HG03469 (cell line): Measurements from ENCODE around the gene TRIL.

Source experiments
- ATAC-seq: cut with Tn5 transposase; IDR thresholded peaks from one replicate; pipeline ENCODE4 v1.9.1; 2021; ENCODE audit warnings: mild to moderate bottlenecking, moderate library complexity, moderate number of reproducible peaks; ENCODE audit not compliant: unreplicated experiment

TRIL gene

DNA sequence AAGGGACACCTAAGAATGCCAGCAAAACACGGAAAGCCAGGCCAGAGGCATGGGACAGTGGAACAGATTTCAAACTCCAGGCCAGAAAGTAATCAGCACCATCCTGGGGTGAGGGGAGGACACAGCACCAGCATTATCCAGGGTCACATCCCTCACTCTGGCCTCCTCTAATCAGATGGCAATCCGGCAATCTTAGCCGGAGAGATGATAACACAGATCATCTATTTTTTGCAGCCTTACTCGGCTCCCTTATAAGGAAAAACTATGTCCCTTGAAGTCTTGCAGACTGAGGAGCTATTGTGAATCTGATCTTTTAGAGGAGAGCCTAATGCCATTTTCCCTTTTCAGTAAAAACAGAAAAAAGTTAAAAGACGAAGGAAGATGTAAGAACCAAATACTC lies 16.5 kb downstream of the TRIL start:
- no peak for ATAC-seq

DNA sequence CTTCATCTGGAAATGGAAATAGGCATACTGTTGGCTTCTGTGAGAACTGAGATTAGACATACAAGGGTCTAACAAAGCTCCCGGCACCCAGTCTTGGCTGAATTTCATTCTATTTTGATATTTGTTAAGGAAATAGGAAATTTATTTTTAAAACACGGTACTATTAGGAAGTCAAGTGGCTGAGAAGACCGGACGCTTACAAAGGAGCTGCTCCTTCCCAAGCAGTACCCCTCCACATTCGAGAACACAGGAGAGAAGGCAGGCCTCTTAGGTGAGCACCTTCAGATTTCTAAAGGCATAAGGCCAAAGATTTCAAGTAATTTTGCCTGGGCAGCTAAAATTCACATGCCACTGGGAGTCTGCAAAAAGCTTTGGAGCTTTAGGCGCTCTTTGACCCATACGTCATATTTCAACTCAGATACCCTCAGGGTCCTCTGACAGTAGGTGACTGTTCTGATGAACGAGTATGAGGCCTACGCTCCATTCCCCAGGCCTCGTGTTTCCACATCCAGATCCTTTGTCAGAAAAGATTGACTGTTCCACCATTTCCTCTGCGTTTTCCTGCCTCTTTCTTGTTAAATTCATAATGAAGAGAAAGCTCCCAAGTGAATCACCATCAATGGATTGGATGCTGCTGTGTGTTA lies 17.3 kb downstream of the TRIL start:
- no peak for ATAC-seq

DNA sequence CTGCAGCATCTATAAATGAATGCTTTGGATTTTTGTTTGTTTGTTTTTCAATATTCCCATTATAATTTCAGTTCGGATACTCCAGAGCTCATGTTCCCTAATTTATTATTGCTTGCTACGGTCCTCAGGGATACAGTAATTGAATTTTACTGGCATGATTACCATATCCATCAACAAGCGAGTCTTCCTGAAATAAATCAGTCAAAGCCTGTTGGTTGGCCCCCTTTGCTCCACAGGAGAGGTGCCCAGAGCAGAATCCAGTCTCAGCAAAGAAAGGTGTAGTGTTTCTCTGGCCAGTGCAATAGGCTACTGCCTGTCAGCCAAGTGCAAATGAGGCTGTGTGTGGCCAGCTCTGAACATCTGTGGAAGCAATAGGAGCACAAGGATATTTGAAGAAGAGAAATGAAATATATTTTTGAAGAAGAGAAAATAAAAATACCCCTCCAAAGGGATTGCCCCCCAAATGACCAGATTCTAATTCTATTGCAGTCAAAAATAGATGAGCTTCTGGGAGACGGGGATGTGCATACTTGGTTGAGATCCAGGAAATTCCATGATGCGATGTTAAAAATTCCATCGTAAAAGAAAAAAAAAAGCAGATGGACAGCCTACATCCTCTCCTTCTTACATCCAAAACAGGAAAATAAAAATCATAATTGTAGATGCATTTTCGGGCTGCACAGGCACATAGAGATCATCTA lies 18.1 kb downstream of the TRIL start:
- no peak for ATAC-seq

DNA sequence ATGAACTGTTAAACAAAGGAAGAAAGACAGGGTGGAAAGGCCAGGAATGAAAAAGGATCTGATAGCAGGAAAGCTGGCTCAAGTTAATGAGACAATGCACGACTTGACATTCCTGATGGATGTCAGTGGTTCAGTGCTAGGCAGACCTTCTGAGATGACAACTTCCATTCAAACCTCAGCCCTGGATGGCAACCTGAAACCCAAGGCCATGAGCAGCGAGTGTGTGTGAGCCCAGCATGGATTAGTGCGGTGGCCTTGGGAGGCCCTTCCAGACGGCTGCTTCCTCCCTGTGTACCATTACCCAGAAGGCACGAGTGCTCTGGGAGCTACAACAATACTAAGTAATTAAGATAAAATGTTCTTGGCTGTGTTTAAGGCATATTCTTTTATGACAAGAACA lies 18.8 kb downstream of the TRIL start:
- no peak for ATAC-seq

DNA sequence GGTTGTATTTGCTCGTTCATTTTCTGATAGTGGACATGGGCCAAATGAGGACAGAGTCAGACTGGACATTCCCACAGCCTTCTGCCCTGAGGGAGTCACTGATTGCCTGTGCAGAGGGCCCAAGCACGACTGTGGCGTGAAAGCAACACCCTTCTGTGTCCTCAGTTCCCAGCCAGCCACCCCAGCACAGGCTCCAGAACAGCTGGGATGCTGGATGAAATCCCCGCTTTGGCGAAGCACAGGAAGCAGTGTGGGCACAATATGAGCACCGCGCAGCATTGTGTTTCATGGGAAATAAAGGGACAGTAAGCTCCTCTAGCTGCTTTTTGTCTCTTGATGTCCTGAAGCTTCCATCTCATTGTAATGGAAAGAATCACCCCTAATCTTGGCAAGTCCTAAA lies 20.5 kb downstream of the TRIL start:
- ATAC-seq, result no peak

DNA sequence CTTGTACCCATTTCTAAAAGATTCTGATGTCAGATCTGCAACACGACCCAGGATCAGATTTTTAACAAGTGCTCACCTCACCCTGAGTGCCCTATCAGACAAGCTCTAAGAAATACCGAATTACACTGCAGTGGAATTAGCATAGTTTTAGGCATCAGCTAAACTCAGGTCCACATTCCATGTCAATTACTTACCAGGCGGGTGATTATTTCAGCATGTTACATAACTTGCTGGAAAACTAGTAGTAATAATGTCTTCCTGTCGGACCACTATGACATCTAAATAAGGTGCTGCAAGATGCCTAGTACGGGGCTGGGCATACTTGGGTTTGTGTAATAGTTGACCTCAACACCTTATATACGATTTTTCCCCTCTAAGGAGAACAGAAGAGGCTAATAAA lies 21.0 kb downstream of the TRIL start:
- ATAC-seq, result no peak

DNA sequence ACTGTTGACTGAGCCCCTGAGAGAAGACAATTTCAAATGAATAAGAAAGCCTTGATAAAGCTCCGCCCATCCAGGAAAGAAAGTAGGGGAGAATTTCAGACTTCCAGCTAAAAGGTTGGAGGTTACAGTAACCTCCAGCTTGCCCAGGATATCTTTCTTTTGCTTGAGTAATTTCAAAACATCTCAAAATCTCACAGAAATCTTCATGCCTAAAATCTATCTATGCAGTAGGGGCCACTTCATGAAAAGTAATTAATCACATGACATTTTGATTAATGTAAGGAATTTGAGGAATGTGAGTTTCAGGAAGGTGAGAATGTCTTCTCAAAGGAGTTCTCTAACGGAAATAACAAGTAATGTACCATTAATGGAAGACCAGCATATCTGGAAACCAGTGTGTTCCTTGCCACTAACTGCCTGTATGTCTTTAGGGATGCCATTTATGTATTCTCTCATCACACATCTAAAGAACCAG lies 24.2 kb downstream of the TRIL start:
- ATAC-seq, result no peak

DNA sequence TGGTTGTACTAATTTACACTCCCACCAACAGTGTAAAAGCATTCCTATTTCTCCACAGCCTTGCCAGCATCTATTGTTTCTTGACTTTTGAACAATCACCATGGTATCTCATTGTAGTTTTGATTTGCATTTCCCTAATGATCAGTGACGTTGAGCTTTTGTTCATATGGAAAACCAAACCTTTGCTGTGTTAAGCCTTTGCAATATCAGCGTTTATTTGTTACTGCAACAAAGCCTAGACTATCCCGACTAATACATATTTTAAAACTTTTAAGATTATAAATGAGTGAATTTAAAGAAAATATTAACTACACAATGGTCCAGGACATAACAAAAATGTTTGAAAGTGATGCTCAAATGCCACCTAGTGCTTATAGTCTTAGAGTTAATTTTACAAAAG lies 26.6 kb downstream of the TRIL start:
- ATAC-seq, result no peak

DNA sequence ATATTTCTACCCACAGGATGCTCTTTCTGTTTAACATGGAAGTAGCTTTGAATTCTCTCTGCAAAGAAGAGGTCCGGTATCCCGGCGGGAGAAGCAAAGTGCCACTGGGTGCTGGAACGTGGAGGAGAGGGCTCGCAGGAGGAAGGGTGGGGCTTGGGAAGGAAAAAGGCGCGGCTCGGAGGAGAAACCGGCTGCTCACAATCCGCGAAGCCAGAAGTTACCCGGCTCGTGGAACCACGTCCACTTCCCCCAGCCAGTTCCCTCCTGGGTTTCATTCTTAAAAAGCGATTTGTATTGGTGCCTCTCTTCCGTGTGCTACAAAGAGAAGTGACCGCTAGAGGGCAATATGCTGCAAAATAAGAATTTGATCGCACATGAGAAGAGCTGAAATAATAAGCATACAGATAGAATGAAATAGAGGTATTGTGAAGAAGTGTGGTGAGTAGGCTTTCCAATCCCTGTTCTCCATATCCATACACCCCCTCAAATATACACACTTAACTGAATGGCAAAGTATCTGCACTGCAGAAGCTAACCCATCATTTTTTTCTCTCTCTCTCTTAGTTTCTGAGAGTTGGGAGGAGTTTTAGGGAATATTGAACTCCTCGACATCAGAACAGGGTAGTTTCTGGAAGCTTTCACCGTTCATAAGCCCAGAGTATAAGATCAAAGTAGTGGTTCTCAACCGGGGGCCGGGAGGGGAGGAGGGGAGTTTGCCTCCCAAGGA lies 31.1 kb downstream of the TRIL start:
- ATAC-seq, result peak; percentile 87

DNA sequence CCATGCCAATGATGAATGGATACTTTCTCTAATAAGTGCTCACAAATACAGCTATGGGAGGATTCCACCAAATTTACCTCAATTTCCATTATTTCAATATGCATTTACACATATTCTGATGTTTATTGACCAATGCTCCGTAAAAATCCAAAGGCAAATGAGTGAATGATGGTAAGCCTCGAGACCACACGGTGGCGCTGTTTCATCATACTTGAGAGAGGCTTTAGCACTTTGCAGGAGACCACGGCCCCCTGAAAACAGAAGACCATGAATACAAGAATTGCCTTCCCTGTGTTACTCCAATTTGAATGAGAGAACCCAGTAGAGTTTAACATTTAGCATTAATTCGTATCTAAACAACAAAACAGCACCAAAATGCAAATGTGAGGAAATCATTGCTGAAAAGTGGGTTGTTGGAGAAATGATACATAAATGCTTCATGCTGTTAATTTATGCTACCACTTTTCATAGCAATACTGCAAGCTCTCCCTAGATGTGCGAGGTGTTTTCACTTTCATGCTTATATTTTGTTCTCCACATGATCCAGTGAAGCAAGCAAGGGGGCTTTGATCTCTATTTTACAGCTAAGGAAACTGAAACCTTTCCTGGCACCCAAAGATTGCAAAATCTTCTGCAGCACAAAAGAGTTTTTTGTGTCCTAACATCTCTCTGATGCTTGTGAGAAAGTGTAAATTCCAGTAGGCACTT lies 35.4 kb downstream of the TRIL start:
- no peak for ATAC-seq

DNA sequence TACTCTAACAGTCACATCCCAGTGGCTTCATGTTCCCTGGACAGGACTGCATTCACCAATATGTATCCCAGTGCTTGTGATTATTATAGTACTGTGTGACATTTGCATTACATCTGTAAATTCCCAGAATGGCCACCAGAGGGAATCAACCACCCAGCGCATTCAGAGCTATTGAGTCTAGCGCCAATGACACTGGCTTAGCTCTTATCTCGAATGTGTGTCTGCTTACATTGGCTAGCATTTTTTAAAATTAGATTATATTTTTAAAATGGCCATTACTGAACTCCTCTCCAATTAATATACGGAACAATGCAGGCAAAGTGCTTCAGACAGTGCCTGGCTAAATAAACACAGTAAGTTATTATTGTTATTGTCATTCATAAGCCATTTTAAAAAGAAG lies 36.3 kb downstream of the TRIL start:
- no peak for ATAC-seq

DNA sequence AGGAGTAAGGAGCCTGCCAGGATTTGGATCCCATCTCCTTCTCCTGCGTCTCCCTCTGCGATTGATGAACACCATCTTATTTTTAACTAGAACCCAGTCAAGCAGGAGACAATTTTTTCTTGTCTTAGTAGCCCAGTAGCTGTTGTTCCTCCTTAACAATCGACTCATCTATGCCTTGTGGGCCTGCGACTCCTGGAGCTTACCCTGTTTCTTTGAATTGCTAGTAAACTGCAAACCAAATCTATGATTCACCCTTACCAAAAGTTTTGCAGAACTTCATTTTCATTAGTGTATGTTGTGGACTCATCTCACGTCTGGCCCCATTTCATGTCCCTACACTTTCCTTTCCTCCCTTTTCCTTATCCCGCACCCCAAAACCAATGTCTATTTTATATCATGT lies 37.7 kb downstream of the TRIL start:
- no peak for ATAC-seq

DNA sequence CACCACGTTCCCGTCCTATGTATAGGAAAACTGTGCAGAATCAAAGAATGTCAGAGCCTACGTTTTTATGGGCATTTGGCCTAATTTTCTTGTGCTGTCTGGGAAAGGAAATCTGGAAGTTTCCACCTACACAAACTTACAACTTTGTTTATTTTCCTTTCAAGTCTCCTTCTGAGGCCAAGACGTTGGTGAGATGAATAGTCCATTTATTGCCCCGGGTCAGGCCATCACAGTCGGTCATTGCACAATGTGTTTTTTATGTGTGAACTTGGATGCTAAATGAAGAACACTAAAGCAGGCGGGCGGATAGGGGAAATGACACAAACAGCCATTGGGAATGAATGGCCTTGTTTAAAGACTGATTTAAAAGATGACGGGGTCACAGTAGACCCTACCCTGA lies 38.6 kb downstream of the TRIL start:
- no peak for ATAC-seq

DNA sequence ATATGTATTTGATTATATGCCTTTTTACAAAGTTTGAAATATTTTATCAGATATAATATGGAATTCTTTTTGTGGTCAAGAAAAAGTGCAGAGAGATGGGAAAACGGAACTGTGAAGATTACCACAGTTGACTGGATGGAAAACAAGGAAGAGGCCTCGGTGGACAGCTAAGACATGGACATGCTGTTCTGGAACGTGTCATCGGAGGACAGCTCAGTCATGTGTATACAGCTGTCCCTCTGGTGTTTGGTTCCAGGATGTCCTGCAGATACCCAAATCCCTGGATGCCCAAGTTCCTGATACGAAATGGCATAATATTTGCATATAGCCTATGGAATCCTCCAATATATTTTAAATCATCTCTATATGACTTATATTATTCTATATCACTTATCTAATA lies 49.4 kb downstream of the TRIL start:
- ATAC-seq, result no peak

DNA sequence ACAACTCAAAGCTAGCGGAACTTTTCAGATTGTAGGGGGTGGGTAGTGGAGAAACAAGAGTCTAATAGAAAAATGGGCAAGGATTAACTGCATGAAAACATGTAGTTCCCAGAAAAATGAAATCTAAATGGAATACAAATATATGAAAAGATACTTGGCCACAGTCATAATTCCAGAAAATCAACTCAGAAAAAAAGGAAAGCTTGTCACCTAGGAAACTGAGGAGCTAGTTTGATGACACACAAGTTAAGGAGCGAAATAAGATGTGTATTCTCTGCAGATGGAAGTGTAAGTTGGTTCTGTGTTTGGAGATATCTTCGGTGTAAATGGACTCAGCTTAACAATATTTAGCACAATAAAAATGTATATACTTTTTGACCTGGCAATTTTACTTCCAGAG lies 52.7 kb downstream of the TRIL start:
- no peak for ATAC-seq

DNA sequence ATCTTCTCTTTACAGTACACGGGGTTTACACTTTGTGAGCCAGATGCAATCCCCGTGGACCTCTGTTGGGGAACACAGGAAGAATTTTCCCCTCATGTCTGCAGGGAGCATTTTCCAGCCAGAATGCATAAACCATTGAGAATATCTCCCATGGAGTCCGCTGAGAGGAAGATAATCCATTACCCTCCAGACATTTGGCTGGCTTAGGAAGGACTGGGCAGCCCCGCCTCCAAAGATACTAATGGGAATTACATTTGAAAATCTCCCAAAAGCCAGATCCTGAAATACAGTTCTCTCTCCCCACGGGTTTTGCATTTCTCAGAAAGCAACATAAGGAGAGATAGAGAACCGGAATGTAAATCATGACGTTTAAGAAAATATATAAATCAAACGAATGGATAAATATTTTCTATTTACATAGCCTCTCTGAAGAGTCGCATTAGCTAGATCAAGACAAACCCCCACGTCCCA lies 53.5 kb downstream of the TRIL start:
- ATAC-seq, result no peak

DNA sequence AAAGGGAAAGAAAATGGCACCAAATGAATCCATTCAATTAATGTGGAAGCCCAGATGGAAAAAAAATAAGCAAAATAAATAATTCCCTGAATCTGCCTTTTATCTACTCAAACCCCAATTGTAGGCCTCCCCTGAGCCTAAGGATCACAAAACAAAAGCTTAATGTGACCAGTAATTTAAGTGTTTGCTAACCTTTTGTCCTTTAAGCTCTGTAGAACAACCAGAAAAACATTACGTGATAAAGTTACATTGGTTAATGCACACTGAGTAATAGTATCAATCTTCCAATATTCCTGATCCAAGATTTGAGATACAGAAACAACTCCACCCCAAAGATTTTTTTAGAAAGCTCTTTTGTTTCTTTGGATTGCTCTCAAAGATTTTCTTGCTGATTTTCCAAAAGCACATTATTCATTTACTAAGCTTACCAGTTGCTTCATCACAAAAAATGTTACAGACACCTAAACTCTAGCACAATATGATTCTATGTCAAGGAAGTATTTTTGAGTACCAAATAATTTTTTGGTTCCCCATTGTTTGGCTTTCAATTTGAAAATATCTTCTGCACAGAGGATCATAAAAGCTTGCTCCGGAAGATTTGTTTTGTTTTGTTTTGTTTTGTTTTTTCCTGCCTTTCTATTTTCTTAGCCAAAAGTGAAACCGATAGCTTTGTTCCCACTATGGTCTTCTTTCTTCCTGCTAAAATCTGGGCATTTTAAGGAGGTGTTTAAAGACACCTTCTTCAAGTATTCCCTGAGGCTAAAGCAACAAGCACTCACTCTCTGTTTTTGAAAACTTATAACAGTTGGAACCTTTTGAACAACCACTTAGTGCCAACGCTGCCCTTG lies 54.2 kb downstream of the TRIL start:
- ATAC-seq, result no peak
